GM12878 (cell line): Measurements from ENCODE around the gene TEX54. TPM values are rescaled to one million over a fixed set of nuclear protein-coding genes. Genes with fewer than 3 reads are reported as not detected.

Source experiments
- BHLHE40 ChIP-seq, 2 experiments: fragments of 450-650 bp in 1 of 2; IDR thresholded peaks; 2 replicates each; pipeline ENCODE4 v1.6.1; 2011 to 2017; ENCODE audit warnings: low read depth in 2 of 2, borderline replicate concordance in 1 of 2, improper control_type of control experiment in 1 of 2, low read length in 1 of 2, mild to moderate bottlenecking in 1 of 2
- CEBPZ ChIP-seq: fragments of 150-350 bp; IDR thresholded peaks from 2 replicates; pipeline ENCODE4 v1.6.1; 2016; ENCODE audit warnings: low read depth, low read length
- FOXM1 ChIP-seq: IDR thresholded peaks from 2 replicates; pipeline ENCODE4 v1.6.1; 2012; ENCODE audit warnings: low read depth, mild to moderate bottlenecking, inconsistent platforms, low read length, moderate library complexity
- IKZF1 ChIP-seq: fragments of 450-650 bp; conservative IDR thresholded peaks from 2 replicates; pipeline ENCODE4 v1.6.1; 2017; ENCODE audit warnings: antibody characterized with exemption, mild to moderate bottlenecking
- MTA3 ChIP-seq: IDR thresholded peaks from 2 replicates; pipeline ENCODE4 v1.6.1; 2012; ENCODE audit warnings: low read length, inconsistent platforms, borderline replicate concordance
- NBN ChIP-seq: fragments of 450-650 bp; IDR thresholded peaks from 2 replicates; pipeline ENCODE4 v1.6.1; 2016
- NKRF ChIP-seq: fragments of 450-650 bp; conservative IDR thresholded peaks from 2 replicates; pipeline ENCODE4 v1.6.1; 2017; ENCODE audit warnings: mild to moderate bottlenecking, moderate library complexity
- POLR2A ChIP-seq: IDR thresholded peaks from 2 replicates; pipeline ENCODE4 v1.6.1; 2011; ENCODE audit warnings: low read depth, mild to moderate bottlenecking, low read length
- POLR2AphosphoS2 ChIP-seq: IDR thresholded peaks from 2 replicates; pipeline ENCODE4 v1.6.1; 2011; ENCODE audit warnings: low read depth, mild to moderate bottlenecking, low read length, improper control_type of control experiment, moderate library complexity
- SIN3A ChIP-seq: IDR thresholded peaks from 2 replicates; pipeline ENCODE4 v1.6.1; 2012; ENCODE audit warnings: low read depth, low read length, improper control_type of control experiment
- SP1 ChIP-seq: IDR thresholded peaks from one replicate; pipeline ENCODE4 v1.6.1; 2011; ENCODE audit warnings: low read depth, low read length
- SPI1 ChIP-seq: IDR thresholded peaks from 2 replicates; pipeline ENCODE4 v1.6.1; 2011; ENCODE audit warnings: low read depth, mild to moderate bottlenecking, low read length, moderate library complexity, borderline replicate concordance; ENCODE audit not compliant: insufficient read depth
- SUPT20H ChIP-seq: IDR thresholded peaks from 2 replicates; pipeline ENCODE4 v1.6.1; 2011; ENCODE audit warnings: low read depth, mild to moderate bottlenecking, low read length, moderate library complexity, borderline replicate concordance; ENCODE audit not compliant: control insufficient read depth
- TCF7 ChIP-seq: IDR thresholded peaks from 2 replicates; pipeline ENCODE4 v1.6.1; 2014; ENCODE audit warnings: antibody characterized with exemption, borderline replicate concordance
- ZNF217 ChIP-seq: fragments of 450-650 bp; IDR thresholded peaks from 2 replicates; pipeline ENCODE4 v1.6.1; 2017; ENCODE audit warnings: antibody characterized with exemption, mild to moderate bottlenecking
- polyA plus RNA-seq, 11 experiments: library from polyadenylated mRNA; depleted of rRNA in 4 of 11; unstranded in 6 of 11; stranded (reverse) in 5 of 11; fragments of >200 nt; fragmentation: Nextera tagmentation in 4 of 11; fragmentation: Illumina TruSeq in 1 of 11; extraction: Ambion mirVana in 4 of 11; extraction: Trizol in 1 of 11; gene quantifications; 1 replicate in 1 of 11; 2 replicates in 10 of 11; pipeline versions ENCODE4 v1.2.1 to v1.2.3, GENCODE V29; 2011 to 2016; ENCODE audit warnings: inconsistent platforms in 2 of 11, missing spikeins in 2 of 11, low read depth in 1 of 11
- total RNA-seq, 4 experiments: library from RNA; depleted of rRNA in 3 of 4; stranded (reverse); fragments of >200 nt in 3 of 4; fragmentation: Illumina TruSeq in 1 of 4; extraction: Trizol in 1 of 4; gene quantifications; 2 replicates each; pipeline versions ENCODE4 v1.2.1 to v1.2.3, GENCODE V29; 2013 to 2021
- TF ChIP-seq, protein P1 (sequence below): fragments of 450-650 bp; IDR thresholded peaks from 2 replicates; pipeline ENCODE4 v1.6.1; 2017; ENCODE audit warnings: low read depth, mild to moderate bottlenecking, moderate library complexity
- TF ChIP-seq, protein P2 (sequence below): fragments of 450-650 bp; IDR thresholded peaks from 2 replicates; pipeline ENCODE4 v1.6.1; 2017; ENCODE audit warnings: mild to moderate bottlenecking
- TF ChIP-seq, protein P3 (sequence below): IDR thresholded peaks from 2 replicates; pipeline ENCODE4 v1.6.1; 2012; ENCODE audit warnings: low read depth, low read length, improper control_type of control experiment

The TEX54 gene
- total and polyA plus RNA-seq, 10 of the 15 experiments (the other 5 are each of a cell fraction or from before 2014, with no cell fraction given), result 0.38 to 0.68 (median 0.51) TPM; not detected in 7

DNA sequence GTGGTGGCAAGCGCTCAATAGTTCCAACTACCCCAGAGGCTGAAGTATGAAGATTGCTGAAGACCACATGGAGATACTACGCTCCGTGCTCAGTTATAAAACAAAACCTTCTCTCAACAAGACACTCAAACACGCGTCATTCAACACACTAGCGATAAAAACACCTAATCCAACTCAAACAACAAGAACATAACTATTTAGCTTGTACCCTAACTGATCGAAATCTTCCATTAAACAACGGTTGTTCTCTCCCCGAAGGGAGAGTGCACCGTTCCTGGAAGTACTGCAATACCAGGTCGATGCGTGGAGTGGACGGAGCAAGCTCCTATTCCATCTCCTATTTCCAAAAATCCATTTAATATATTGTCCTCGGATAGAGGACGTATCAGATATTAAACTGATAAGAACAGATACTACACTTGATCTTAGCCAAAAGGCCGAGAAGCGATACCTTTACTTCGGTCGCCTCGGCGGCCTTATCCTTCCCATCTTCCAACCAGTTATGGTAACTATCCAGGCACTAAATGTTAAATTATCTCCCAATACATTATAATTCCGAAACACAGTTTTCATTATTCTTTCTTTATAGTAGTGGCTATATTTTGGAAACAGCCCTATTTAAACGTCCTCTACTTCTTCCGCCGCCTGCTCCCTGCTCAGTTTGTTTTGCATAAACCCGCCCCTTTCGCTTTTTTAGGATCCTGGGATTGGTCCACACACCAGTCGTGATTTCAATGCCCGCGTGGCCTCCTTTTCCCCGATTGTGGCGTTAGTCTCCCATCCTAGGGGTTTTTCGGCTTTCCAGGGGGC lies 8.9 kb upstream of the TEX54 start (continued):
- TF ChIP-seq SUPT20H, result no peak
- peak; percentile 100 for TF ChIP-seq NBN
- peak; percentile 92 for TF ChIP-seq POLR2A
- TF ChIP-seq POLR2AphosphoS2, result peak; percentile 100
- peak; percentile 95 for TF ChIP-seq IKZF1
- TF ChIP-seq SIN3A, result no peak; the same call in 1 of the 2 replicates
- TF ChIP-seq BHLHE40 (IDR thresholded peaks at IDR 0.05; ENCODE audit: borderline replicate concordance in 1 of 2, low read depth in 2 of 2, low read length in 1 of 2), result peak; percentile 65 to 68
- TF ChIP-seq, protein P1, sequence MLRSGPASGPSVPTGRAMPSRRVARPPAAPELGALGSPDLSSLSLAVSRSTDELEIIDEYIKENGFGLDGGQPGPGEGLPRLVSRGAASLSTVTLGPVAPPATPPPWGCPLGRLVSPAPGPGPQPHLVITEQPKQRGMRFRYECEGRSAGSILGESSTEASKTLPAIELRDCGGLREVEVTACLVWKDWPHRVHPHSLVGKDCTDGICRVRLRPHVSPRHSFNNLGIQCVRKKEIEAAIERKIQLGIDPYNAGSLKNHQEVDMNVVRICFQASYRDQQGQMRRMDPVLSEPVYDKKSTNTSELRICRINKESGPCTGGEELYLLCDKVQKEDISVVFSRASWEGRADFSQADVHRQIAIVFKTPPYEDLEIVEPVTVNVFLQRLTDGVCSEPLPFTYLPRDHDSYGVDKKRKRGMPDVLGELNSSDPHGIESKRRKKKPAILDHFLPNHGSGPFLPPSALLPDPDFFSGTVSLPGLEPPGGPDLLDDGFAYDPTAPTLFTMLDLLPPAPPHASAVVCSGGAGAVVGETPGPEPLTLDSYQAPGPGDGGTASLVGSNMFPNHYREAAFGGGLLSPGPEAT, result peak; percentile 88
- TF ChIP-seq, protein P2, sequence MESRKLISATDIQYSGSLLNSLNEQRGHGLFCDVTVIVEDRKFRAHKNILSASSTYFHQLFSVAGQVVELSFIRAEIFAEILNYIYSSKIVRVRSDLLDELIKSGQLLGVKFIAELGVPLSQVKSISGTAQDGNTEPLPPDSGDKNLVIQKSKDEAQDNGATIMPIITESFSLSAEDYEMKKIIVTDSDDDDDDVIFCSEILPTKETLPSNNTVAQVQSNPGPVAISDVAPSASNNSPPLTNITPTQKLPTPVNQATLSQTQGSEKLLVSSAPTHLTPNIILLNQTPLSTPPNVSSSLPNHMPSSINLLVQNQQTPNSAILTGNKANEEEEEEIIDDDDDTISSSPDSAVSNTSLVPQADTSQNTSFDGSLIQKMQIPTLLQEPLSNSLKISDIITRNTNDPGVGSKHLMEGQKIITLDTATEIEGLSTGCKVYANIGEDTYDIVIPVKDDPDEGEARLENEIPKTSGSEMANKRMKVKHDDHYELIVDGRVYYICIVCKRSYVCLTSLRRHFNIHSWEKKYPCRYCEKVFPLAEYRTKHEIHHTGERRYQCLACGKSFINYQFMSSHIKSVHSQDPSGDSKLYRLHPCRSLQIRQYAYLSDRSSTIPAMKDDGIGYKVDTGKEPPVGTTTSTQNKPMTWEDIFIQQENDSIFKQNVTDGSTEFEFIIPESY, result peak; percentile 95
- peak; percentile 95 for TF ChIP-seq TCF7
- peak; percentile 63 for TF ChIP-seq CEBPZ
- TF ChIP-seq, protein P3, sequence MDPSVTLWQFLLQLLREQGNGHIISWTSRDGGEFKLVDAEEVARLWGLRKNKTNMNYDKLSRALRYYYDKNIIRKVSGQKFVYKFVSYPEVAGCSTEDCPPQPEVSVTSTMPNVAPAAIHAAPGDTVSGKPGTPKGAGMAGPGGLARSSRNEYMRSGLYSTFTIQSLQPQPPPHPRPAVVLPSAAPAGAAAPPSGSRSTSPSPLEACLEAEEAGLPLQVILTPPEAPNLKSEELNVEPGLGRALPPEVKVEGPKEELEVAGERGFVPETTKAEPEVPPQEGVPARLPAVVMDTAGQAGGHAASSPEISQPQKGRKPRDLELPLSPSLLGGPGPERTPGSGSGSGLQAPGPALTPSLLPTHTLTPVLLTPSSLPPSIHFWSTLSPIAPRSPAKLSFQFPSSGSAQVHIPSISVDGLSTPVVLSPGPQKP, result 0 out of 2 replicates have a peak, but pooled peaks have one; percentile 46
- TF ChIP-seq SP1, result peak; percentile 83
- TF ChIP-seq ZNF217, result no peak
- TF ChIP-seq MTA3, result peak; percentile 100
- TF ChIP-seq NKRF, result peak; percentile 88
- peak; percentile 99 for TF ChIP-seq FOXM1
- TF ChIP-seq SPI1, result no peak
